ENCODE results near the gene RAB40B. TPM values are rescaled to one million over a fixed set of nuclear protein-coding genes. Genes with fewer than 3 reads are reported as not detected.

Gene RAB40B
- polyA plus RNA-seq, 1 of the 3 experiments (the other 2 are of a cell fraction), result 20.7 TPM

DNA sequence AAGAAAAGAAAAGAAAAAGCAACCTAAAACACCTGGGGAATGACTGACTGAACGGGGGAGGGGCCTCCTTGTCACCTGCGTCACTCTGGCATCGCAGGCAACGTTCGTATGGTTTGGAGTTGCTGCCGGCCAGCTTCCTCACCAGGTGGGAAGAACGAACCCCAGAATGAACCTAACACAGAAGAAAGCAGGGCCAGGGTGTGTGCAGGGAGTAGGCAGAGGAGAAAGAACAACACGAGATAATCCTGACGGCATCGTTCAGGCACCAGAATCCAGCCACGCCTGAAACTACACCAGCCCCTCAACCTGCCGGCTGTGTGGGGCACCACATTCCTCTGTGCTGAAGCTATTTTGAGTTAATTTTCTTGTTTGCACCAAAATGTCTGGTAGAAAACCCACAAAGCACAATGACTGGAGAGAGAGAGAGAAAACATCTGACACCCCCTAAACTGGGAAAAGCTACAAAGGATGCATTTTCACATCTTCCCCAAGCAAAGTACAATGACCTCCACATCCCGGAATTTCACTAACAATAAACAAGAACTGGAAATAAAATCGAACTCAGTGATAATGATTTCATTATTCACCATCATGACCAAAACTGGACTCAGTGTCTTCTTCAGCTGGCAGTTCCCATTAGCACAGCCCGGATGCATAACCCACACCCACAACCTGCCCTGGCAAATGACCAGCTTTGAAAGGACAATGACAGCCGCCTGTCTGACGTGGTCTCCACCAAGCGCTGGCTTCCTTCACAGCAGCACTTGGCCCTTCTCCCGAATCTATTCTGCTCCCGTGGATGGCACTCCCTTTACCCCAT is 23.6 kb downstream of the RAB40B start:
- peaks cover 4% of the 10 kb centered on the region for H3F3A ChIP-seq (replicated peaks; ENCODE audit: insufficient read depth)
- DNase-seq, result no peak
- no peak overlapping the region for H3K27ac ChIP-seq (ENCODE audit: low read depth in 2 of 2, low read length in 1 of 2)
- 84% methylated on average over 20 of the region's 20 CpGs for WGBS (ENCODE audit: low lambda C conversion rate)
- no peak overlapping the region for H3K4me2 ChIP-seq
- no peak overlapping the region for H2AFZ ChIP-seq (ENCODE audit: low read depth)
- no peaks in the 10 kb centered on the region for H4K20me1 ChIP-seq (ENCODE audit: insufficient read depth)
- H3K79me2 ChIP-seq (ENCODE audit: insufficient read depth), result no peaks in the 10 kb centered on the region
- H3K4me1 ChIP-seq (ENCODE audit: control insufficient read depth in 1 of 2, insufficient read depth in 2 of 2, low read depth in 1 of 2, low read length in 1 of 2), result no peaks in the 10 kb centered on the region
- no peaks in the 10 kb centered on the region for H3K27me3 ChIP-seq (ENCODE audit: insufficient read depth)
- H3K36me3 ChIP-seq (replicated peaks in 1 of 2; ENCODE audit: control insufficient read depth in 1 of 2, insufficient read depth in 2 of 2, low read length in 1 of 2), result no peaks in the 10 kb centered on the region
- no peak overlapping the region for H3K9ac ChIP-seq
- TF ChIP-seq SMC3 (IDR thresholded peaks at IDR 0.05; ENCODE audit: low read depth, low read length) (no peak), MEF2A (IDR thresholded peaks at IDR 0.05; ENCODE audit: borderline replicate concordance, low read depth) (no peak), TCF12 (IDR thresholded peaks at IDR 0.05) (no peak), ELF1 (IDR thresholded peaks at IDR 0.05) (no peak), RAD21 (IDR thresholded peaks at IDR 0.05; ENCODE audit: low read length) (no peak), FOXJ3 (CRISPR knock-in tag; IDR thresholded peaks at IDR 0.05) (no peak)
- TF ChIP-seq, protein P1, sequence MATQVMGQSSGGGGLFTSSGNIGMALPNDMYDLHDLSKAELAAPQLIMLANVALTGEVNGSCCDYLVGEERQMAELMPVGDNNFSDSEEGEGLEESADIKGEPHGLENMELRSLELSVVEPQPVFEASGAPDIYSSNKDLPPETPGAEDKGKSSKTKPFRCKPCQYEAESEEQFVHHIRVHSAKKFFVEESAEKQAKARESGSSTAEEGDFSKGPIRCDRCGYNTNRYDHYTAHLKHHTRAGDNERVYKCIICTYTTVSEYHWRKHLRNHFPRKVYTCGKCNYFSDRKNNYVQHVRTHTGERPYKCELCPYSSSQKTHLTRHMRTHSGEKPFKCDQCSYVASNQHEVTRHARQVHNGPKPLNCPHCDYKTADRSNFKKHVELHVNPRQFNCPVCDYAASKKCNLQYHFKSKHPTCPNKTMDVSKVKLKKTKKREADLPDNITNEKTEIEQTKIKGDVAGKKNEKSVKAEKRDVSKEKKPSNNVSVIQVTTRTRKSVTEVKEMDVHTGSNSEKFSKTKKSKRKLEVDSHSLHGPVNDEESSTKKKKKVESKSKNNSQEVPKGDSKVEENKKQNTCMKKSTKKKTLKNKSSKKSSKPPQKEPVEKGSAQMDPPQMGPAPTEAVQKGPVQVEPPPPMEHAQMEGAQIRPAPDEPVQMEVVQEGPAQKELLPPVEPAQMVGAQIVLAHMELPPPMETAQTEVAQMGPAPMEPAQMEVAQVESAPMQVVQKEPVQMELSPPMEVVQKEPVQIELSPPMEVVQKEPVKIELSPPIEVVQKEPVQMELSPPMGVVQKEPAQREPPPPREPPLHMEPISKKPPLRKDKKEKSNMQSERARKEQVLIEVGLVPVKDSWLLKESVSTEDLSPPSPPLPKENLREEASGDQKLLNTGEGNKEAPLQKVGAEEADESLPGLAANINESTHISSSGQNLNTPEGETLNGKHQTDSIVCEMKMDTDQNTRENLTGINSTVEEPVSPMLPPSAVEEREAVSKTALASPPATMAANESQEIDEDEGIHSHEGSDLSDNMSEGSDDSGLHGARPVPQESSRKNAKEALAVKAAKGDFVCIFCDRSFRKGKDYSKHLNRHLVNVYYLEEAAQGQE (IDR thresholded peaks at IDR 0.05; ENCODE audit: low read depth, low read length), result no peak
- TF ChIP-seq, protein P2, sequence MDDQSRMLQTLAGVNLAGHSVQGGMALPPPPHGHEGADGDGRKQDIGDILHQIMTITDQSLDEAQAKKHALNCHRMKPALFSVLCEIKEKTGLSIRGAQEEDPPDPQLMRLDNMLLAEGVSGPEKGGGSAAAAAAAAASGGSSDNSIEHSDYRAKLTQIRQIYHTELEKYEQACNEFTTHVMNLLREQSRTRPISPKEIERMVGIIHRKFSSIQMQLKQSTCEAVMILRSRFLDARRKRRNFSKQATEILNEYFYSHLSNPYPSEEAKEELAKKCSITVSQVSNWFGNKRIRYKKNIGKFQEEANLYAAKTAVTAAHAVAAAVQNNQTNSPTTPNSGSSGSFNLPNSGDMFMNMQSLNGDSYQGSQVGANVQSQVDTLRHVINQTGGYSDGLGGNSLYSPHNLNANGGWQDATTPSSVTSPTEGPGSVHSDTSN (IDR thresholded peaks at IDR 0.05), result no peak
- TF ChIP-seq, protein P3, sequence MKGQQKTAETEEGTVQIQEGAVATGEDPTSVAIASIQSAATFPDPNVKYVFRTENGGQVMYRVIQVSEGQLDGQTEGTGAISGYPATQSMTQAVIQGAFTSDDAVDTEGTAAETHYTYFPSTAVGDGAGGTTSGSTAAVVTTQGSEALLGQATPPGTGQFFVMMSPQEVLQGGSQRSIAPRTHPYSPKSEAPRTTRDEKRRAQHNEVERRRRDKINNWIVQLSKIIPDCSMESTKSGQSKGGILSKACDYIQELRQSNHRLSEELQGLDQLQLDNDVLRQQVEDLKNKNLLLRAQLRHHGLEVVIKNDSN (IDR thresholded peaks at IDR 0.05; ENCODE audit: borderline replicate concordance, low read depth), result no peak
- POLR2A ChIA-PET, result no interaction called here
- CTCF ChIA-PET, result interaction anchor here (0.8 to 0.9 kb wide), 2 partner anchors 100 kb away, joined by 3 read pairs; no protein-coding TSS in a partner anchor
- no peaks in the 10 kb centered on the region for H3K9me3 ChIP-seq
- H3K4me3 ChIP-seq (ENCODE audit: low read depth in 2 of 2, low read length in 1 of 2), result no peak overlapping the region
- no peaks in the 10 kb centered on the region for H3K9me2 ChIP-seq

DNA sequence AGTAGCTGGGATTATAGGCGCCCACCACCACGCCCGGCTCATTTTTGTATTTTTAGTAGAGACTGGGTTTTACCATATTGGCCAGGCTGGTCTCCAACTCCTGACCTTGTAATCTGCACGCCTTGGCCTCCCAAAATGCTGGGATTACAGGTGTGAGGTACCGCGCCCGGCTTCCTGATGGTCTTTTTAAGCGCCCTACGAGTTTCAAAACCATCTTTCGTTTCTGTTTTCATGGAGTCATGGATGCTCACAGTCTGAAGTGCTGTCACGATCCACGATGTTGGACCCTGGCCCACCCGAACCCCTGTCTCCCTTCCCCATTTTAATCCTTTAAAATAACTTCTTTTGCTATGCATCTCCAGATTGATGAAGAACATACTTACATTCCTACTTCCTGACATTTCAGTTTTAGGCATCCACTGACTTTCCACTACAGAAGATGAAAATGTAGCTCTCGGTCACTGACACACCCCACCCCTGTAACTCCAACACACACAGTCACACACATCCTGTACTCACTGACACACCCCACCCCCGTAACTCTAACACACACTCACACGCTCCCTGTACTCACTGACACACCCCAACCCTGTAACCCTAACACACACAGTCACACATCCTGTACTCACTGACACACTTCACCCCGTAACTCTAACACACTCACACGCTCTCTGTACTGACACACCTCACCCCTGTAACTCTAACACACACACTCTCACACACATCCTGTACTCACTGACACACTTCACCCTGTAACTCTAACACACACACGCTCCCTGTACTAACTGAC is 27.6 kb downstream of the RAB40B start:
- ChIA-PET POLR2A (no interaction called here), CTCF (no interaction called here)
- no peaks in the 10 kb centered on the region; a peak in 1 of 4 replicates for H3K4me1 ChIP-seq (ENCODE audit: control insufficient read depth in 1 of 2, insufficient read depth in 2 of 2, low read depth in 1 of 2, low read length in 1 of 2)
- no peaks in the 10 kb centered on the region for H3K9me3 ChIP-seq
- H3K36me3 ChIP-seq (replicated peaks in 1 of 2; ENCODE audit: control insufficient read depth in 1 of 2, insufficient read depth in 2 of 2, low read length in 1 of 2), result no peaks in the 10 kb centered on the region
- no peaks in the 10 kb centered on the region for H3K79me2 ChIP-seq (ENCODE audit: insufficient read depth)
- whole genome bisulfite sequencing (ENCODE audit: low lambda C conversion rate), result 90% methylated on average over 19 of the region's 19 CpGs
- DNase-seq, result no peak
- H3K27me3 ChIP-seq (ENCODE audit: insufficient read depth), result no peaks in the 10 kb centered on the region
- H3K27ac ChIP-seq (ENCODE audit: low read depth in 2 of 2, low read length in 1 of 2), result no peak overlapping the region
- no peaks in the 10 kb centered on the region for H4K20me1 ChIP-seq (ENCODE audit: insufficient read depth)
- H3F3A ChIP-seq (replicated peaks; ENCODE audit: insufficient read depth), result peaks cover 4% of the 10 kb centered on the region
- no peak overlapping the region for H3K4me3 ChIP-seq (ENCODE audit: low read depth in 2 of 2, low read length in 1 of 2)
- no peak for TF ChIP-seq ELF1 (IDR thresholded peaks at IDR 0.05)
- H3K9me2 ChIP-seq, result no peaks in the 10 kb centered on the region
- H2AFZ ChIP-seq (ENCODE audit: low read depth), result no peak overlapping the region
- no peak overlapping the region for H3K4me2 ChIP-seq
- no peak overlapping the region for H3K9ac ChIP-seq
